WTC11 (cell line): ENCODE data around the gene AKAP1. TPM values are rescaled to one million over a fixed set of nuclear protein-coding genes. Genes with fewer than 3 reads are reported as not detected.

Experiments used
- ATAC-seq: fragments of 200-7000 bp; cut with Tn5 transposase; 2 replicates; pipeline ENCODE4 v1.10.0; 2021; ENCODE audit warnings: mild to moderate bottlenecking, moderate library complexity
- CTCF ChIA-PET: fragments of 300-600 bp; sonication (Branson Sonifier 250); formaldehyde crosslinking; loops from one replicate; lab custom pipeline; 2021; ENCODE audit warnings: antibody characterized with exemption; lab: Charles Lee
- POLR2A ChIA-PET: fragments of 350-600 bp; sonication (Branson Sonifier 250); formaldehyde crosslinking; loops from one replicate; lab custom pipeline; 2021; ENCODE audit warnings: antibody characterized with exemption; lab: Charles Lee
- DNase-seq: peaks from one replicate; pipeline ENCODE4 v3.0.0; 2021; ENCODE audit warnings: low spot score
- H3K27ac Mint-ChIP-seq: 2 replicates; pipeline ENCODE4 v1.8.0; 2021; ENCODE audit warnings: mixed read lengths
- H3K27me3 Mint-ChIP-seq: 2 replicates; pipeline ENCODE4 v1.8.0; 2021; ENCODE audit warnings: low read depth, mild to moderate bottlenecking, moderate library complexity, mixed read lengths
- H3K36me3 Mint-ChIP-seq: 2 replicates; pipeline ENCODE4 v1.8.0; 2021; ENCODE audit warnings: mixed read lengths
- H3K4me1 Mint-ChIP-seq: 2 replicates; pipeline ENCODE4 v1.8.0; 2022; ENCODE audit warnings: mixed read lengths
- H3K4me3 Mint-ChIP-seq: 2 replicates; pipeline ENCODE4 v1.8.0; 2021; ENCODE audit warnings: mild to moderate bottlenecking, moderate library complexity, mixed read lengths
- H3K9me3 Mint-ChIP-seq: 2 replicates; pipeline ENCODE4 v1.8.0; 2021; ENCODE audit warnings: mixed read lengths
- ATF1 ChIP-seq: sonication (generic); formaldehyde crosslinking; IDR thresholded peaks from 2 replicates; pipeline ENCODE4 v1.8.1; 2023; ENCODE audit warnings: mild to moderate bottlenecking, moderate library complexity, missing genetic modification reagents
- ETV6 ChIP-seq: sonication (generic); formaldehyde crosslinking; IDR thresholded peaks from 2 replicates; pipeline ENCODE4 v1.8.1; 2022; ENCODE audit warnings: mild to moderate bottlenecking, missing genetic modification reagents
- FOXK1 ChIP-seq: sonication (generic); formaldehyde crosslinking; IDR thresholded peaks from 2 replicates; pipeline ENCODE4 v1.8.0; 2022; ENCODE audit warnings: mild to moderate bottlenecking, moderate library complexity, missing genetic modification reagents
- IRF2 ChIP-seq: sonication (generic); formaldehyde crosslinking; IDR thresholded peaks from 2 replicates; pipeline ENCODE4 v1.8.0; 2022; ENCODE audit warnings: low read depth, missing genetic modification reagents, borderline replicate concordance
- KAT7 ChIP-seq: sonication (generic); formaldehyde crosslinking; IDR thresholded peaks from 2 replicates; pipeline ENCODE4 v1.8.1; 2023; ENCODE audit warnings: missing genetic modification reagents, mild to moderate bottlenecking, borderline replicate concordance
- MXD4 ChIP-seq: fragments of 250-450 bp; sonication (Bioruptor Pico); IDR thresholded peaks from 2 replicates; pipeline ENCODE4 v1.8.0; 2021; ENCODE audit warnings: mild to moderate bottlenecking, moderate library complexity, borderline replicate concordance
- NFYB ChIP-seq: sonication (generic); formaldehyde crosslinking; conservative IDR thresholded peaks from 2 replicates; pipeline ENCODE4 v1.8.0; 2022; ENCODE audit warnings: low read depth, missing genetic modification reagents
- OVOL2 ChIP-seq: fragments of 250-450 bp; sonication (Bioruptor Pico); IDR thresholded peaks from 2 replicates; pipeline ENCODE4 v1.9.0; 2021; ENCODE audit warnings: mild to moderate bottlenecking, borderline replicate concordance
- RELA ChIP-seq: sonication (generic); formaldehyde crosslinking; IDR thresholded peaks from 2 replicates; pipeline ENCODE4 v1.8.1; 2022; ENCODE audit warnings: missing genetic modification reagents, mild to moderate bottlenecking, borderline replicate concordance
- SMAD4 ChIP-seq: sonication (generic); formaldehyde crosslinking; IDR thresholded peaks from 2 replicates; pipeline ENCODE4 v1.8.0; 2022; ENCODE audit warnings: mild to moderate bottlenecking, missing genetic modification reagents
- SOX15 ChIP-seq: fragments of 250-450 bp; sonication (Bioruptor Pico); IDR thresholded peaks from 2 replicates; pipeline ENCODE4 v1.9.0; 2021; ENCODE audit warnings: mild to moderate bottlenecking
- TEAD4 ChIP-seq: sonication (generic); formaldehyde crosslinking; IDR thresholded peaks from 2 replicates; pipeline ENCODE4 v1.8.0; 2022; ENCODE audit warnings: mild to moderate bottlenecking, missing genetic modification reagents
- ZNF416 ChIP-seq: fragments of 250-450 bp; sonication (Bioruptor Pico); IDR thresholded peaks from 2 replicates; pipeline ENCODE4 v1.9.0; 2021; ENCODE audit warnings: mild to moderate bottlenecking, inconsistent platforms
- total RNA-seq: library from RNA; stranded (reverse); gene quantifications from 3 replicates; pipeline ENCODE4 v1.2.3, GENCODE V29; 2021
- TF ChIP-seq, protein P1 (sequence below): fragments of 250-450 bp; sonication (Bioruptor Pico); conservative IDR thresholded peaks from 2 replicates; pipeline ENCODE4 v1.9.0; 2021; ENCODE audit warnings: mild to moderate bottlenecking
- TF ChIP-seq, protein P2 (sequence below): sonication (generic); formaldehyde crosslinking; IDR thresholded peaks from 2 replicates; pipeline ENCODE4 v1.8.1; 2022; ENCODE audit warnings: mild to moderate bottlenecking, missing genetic modification reagents, moderate library complexity, borderline replicate concordance
- TF ChIP-seq, protein P3 (sequence below): fragments of 250-450 bp; sonication (Bioruptor Pico); IDR thresholded peaks from 2 replicates; pipeline ENCODE4 v2.1.2; 2022; ENCODE audit warnings: mild to moderate bottlenecking, moderate library complexity
- TF ChIP-seq, protein P4 (sequence below): sonication (generic); formaldehyde crosslinking; IDR thresholded peaks from 2 replicates; pipeline ENCODE4 v1.8.0; 2022; ENCODE audit warnings: mild to moderate bottlenecking, missing genetic modification reagents
- TF ChIP-seq, protein P5 (sequence below): sonication (generic); formaldehyde crosslinking; IDR thresholded peaks from 2 replicates; pipeline ENCODE4 v1.8.0; 2023; ENCODE audit warnings: mild to moderate bottlenecking, missing genetic modification reagents
- TF ChIP-seq, protein P6 (sequence below): sonication (generic); formaldehyde crosslinking; IDR thresholded peaks from 2 replicates; pipeline ENCODE4 v1.8.0; 2023; ENCODE audit warnings: missing genetic modification reagents
- TF ChIP-seq, protein P7 (sequence below): fragments of 250-450 bp; sonication (Bioruptor Pico); IDR thresholded peaks from 2 replicates; pipeline ENCODE4 v1.9.0; 2021; ENCODE audit warnings: mild to moderate bottlenecking, borderline replicate concordance

AKAP1 gene
- total RNA-seq, 1 experiment from 2014 or later = 74.5 TPM

DNA sequence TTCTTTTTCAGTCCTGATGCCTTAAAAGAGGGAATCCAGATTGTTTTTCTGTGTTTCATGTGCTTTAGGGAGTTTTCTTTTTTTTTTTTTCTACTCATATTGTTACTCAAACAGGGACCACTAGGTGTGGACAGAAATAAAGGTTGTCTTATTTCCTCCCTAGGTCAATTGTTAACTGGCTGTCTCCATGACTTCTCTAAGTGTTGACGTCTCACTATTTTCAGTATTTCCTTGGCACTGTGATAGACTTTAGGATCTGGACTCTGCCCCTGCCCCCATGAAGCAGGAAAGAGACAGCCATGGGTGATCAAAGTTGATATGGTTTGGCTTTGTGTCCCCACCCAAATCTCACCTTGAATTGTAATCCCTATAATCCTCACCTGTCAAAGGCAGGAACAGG is 73.7 kb downstream of the AKAP1 start (continued):
- TF ChIP-seq ZNF416 = no peak
- no peak for TF ChIP-seq IRF2 (CRISPR knock-in tag)
- TF ChIP-seq FOXK1 = no peak
- no peak for TF ChIP-seq KAT7
- TF ChIP-seq MXD4 (CRISPR knock-in tag) = no peak

DNA sequence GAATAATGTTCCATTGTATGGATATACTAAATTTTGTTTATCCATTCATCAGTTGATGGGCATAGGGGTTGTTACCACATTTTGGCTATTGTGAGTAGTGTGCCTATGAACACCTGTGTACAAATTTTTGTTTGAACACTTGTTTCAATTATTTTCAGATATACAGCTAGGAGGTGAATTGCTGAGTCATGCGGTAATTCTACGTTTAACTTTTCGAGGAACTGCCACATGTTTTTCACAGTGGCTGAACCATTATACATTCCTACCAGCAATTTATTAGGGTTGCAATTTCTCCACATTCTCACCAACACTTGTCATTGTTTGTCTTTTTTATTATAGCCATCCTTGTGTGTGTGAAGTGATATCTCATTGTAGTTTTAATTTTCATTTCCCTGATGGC is 75.6 kb downstream of the AKAP1 start:
- POLR2A ChIA-PET = no interaction called here
- TF ChIP-seq, protein P1, sequence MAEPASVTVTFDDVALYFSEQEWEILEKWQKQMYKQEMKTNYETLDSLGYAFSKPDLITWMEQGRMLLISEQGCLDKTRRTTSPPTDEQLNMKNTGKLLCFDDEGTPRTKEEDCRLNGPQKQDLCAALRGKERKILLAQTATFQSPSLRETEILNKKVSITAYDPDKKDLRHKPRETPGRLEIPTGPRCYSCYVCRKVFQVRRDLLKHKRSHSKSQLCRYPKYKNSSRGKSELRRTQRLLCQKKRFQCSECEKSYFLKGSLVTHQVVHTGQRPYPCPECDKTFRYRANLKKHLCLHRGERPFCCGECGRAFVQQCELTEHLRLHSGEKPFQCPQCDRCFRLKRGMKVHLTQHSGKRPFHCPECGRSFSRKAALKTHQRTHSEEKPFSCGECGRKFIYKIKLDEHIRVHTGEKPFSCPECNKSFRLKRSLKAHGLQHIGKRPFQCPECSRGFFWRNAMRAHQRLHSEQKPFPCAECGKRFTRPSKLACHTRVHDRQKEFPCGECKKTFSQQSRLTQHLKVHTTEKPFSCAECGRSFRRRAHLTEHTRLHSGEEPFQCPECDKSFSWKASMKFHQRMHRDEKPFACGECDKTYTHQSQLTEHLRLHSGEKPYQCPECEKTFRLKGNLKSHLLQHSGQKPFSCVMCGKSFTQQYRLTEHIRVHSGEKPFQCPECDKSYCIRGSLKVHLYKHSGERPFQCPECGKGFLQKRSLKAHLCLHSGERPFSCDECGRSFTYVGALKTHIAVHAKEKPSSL (CRISPR knock-in tag) = no peak
- TF ChIP-seq, protein P2, sequence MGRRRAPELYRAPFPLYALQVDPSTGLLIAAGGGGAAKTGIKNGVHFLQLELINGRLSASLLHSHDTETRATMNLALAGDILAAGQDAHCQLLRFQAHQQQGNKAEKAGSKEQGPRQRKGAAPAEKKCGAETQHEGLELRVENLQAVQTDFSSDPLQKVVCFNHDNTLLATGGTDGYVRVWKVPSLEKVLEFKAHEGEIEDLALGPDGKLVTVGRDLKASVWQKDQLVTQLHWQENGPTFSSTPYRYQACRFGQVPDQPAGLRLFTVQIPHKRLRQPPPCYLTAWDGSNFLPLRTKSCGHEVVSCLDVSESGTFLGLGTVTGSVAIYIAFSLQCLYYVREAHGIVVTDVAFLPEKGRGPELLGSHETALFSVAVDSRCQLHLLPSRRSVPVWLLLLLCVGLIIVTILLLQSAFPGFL (CRISPR knock-in tag) = no peak
- no peak for TF ChIP-seq NFYB (CRISPR knock-in tag)
- Mint-ChIP-seq H3K4me1 (peaks cover under 1% of the 10 kb centered on the region; the same call in 1 of the 2 replicates), H3K9me3 (peaks cover 19% of the 10 kb centered on the region), H3K4me3 (no peak overlapping the region), H3K27me3 (no peaks in the 10 kb centered on the region), H3K27ac (no peak overlapping the region), H3K36me3 (no peaks in the 10 kb centered on the region; the same call in 1 of the 2 replicates)
- CTCF ChIA-PET = interaction anchor here (1.3 kb wide), 1 partner anchor 672 kb away, joined by 4 read pairs; no protein-coding TSS in a partner anchor
- ATAC-seq (no peak), DNase-seq (no peak)

DNA sequence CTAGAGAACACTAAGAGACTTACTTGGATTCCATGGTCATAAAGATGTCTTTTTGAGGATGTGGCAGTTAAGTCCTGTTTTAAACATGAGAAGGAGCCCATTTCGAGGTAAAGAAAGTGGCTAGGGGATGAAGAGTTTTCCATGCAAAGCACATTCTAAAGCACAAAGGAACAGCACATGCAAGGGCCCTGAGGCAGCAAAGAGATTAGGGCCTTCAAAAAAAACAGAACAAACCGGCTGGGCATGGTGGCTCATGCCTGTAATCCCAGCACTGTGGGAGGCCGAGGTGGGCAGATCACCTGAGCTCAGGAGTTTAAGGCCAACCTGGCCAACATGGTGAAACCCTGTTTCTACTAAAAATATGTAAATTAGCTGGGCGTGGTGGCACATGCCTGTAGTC is 79.8 kb downstream of the AKAP1 start:
- Mint-ChIP-seq H3K27ac (no peak overlapping the region), H3K9me3 (peaks cover 28% of the 10 kb centered on the region), H3K27me3 (no peaks in the 10 kb centered on the region), H3K4me1 (peaks cover 29% of the 10 kb centered on the region), H3K4me3 (no peak overlapping the region), H3K36me3 (no peaks in the 10 kb centered on the region)
- CTCF ChIA-PET = no interaction called here
- POLR2A ChIA-PET = no interaction called here
- ATAC-seq (no peak), DNase-seq (no peak)
- TF ChIP-seq, protein P3, sequence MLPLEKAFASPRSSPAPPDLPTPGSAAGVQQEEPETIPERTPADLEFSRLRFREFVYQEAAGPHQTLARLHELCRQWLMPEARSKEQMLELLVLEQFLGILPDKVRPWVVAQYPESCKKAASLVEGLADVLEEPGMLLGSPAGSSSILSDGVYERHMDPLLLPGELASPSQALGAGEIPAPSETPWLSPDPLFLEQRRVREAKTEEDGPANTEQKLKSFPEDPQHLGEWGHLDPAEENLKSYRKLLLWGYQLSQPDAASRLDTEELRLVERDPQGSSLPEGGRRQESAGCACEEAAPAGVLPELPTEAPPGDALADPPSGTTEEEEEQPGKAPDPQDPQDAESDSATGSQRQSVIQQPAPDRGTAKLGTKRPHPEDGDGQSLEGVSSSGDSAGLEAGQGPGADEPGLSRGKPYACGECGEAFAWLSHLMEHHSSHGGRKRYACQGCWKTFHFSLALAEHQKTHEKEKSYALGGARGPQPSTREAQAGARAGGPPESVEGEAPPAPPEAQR (CRISPR knock-in tag) = no peak
- TF ChIP-seq MXD4 (CRISPR knock-in tag) (no peak), ATF1 (CRISPR knock-in tag) (no peak), KAT7 (no peak), SMAD4 (CRISPR knock-in tag) (no peak), RELA (CRISPR knock-in tag) (no peak), ETV6 (CRISPR knock-in tag) (no peak), TEAD4 (no peak), OVOL2 (no peak), SOX15 (CRISPR knock-in tag) (no peak)
- TF ChIP-seq, protein P4, sequence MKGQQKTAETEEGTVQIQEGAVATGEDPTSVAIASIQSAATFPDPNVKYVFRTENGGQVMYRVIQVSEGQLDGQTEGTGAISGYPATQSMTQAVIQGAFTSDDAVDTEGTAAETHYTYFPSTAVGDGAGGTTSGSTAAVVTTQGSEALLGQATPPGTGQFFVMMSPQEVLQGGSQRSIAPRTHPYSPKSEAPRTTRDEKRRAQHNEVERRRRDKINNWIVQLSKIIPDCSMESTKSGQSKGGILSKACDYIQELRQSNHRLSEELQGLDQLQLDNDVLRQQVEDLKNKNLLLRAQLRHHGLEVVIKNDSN (CRISPR knock-in tag) = no peak
- TF ChIP-seq, protein P5, sequence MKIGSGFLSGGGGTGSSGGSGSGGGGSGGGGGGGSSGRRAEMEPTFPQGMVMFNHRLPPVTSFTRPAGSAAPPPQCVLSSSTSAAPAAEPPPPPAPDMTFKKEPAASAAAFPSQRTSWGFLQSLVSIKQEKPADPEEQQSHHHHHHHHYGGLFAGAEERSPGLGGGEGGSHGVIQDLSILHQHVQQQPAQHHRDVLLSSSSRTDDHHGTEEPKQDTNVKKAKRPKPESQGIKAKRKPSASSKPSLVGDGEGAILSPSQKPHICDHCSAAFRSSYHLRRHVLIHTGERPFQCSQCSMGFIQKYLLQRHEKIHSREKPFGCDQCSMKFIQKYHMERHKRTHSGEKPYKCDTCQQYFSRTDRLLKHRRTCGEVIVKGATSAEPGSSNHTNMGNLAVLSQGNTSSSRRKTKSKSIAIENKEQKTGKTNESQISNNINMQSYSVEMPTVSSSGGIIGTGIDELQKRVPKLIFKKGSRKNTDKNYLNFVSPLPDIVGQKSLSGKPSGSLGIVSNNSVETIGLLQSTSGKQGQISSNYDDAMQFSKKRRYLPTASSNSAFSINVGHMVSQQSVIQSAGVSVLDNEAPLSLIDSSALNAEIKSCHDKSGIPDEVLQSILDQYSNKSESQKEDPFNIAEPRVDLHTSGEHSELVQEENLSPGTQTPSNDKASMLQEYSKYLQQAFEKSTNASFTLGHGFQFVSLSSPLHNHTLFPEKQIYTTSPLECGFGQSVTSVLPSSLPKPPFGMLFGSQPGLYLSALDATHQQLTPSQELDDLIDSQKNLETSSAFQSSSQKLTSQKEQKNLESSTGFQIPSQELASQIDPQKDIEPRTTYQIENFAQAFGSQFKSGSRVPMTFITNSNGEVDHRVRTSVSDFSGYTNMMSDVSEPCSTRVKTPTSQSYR (CRISPR knock-in tag) = no peak
- TF ChIP-seq, protein P6, sequence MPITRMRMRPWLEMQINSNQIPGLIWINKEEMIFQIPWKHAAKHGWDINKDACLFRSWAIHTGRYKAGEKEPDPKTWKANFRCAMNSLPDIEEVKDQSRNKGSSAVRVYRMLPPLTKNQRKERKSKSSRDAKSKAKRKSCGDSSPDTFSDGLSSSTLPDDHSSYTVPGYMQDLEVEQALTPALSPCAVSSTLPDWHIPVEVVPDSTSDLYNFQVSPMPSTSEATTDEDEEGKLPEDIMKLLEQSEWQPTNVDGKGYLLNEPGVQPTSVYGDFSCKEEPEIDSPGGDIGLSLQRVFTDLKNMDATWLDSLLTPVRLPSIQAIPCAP = no peak
- TF ChIP-seq, protein P7, sequence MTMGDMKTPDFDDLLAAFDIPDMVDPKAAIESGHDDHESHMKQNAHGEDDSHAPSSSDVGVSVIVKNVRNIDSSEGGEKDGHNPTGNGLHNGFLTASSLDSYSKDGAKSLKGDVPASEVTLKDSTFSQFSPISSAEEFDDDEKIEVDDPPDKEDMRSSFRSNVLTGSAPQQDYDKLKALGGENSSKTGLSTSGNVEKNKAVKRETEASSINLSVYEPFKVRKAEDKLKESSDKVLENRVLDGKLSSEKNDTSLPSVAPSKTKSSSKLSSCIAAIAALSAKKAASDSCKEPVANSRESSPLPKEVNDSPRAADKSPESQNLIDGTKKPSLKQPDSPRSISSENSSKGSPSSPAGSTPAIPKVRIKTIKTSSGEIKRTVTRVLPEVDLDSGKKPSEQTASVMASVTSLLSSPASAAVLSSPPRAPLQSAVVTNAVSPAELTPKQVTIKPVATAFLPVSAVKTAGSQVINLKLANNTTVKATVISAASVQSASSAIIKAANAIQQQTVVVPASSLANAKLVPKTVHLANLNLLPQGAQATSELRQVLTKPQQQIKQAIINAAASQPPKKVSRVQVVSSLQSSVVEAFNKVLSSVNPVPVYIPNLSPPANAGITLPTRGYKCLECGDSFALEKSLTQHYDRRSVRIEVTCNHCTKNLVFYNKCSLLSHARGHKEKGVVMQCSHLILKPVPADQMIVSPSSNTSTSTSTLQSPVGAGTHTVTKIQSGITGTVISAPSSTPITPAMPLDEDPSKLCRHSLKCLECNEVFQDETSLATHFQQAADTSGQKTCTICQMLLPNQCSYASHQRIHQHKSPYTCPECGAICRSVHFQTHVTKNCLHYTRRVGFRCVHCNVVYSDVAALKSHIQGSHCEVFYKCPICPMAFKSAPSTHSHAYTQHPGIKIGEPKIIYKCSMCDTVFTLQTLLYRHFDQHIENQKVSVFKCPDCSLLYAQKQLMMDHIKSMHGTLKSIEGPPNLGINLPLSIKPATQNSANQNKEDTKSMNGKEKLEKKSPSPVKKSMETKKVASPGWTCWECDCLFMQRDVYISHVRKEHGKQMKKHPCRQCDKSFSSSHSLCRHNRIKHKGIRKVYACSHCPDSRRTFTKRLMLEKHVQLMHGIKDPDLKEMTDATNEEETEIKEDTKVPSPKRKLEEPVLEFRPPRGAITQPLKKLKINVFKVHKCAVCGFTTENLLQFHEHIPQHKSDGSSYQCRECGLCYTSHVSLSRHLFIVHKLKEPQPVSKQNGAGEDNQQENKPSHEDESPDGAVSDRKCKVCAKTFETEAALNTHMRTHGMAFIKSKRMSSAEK (CRISPR knock-in tag) = no peak
